Testis (tissue), 3 donors: ENCODE data around the gene COBL. TPM values are rescaled to one million over a fixed set of nuclear protein-coding genes. Genes with fewer than 3 reads are reported as not detected.

Experiments
- DNase-seq: peaks from one replicate; pipeline ENCODE4 v3.0.0-alpha.2; 2019
- H3K27ac ChIP-seq, 2 donors: fragments of 200-600 bp; sonication (generic); one replicate each; pipeline ENCODE4 v1.5.1; 2019
- H3K27me3 ChIP-seq: fragments of 200-600 bp; sonication (generic); one replicate; pipeline ENCODE4 v1.5.1; 2019
- H3K36me3 ChIP-seq: fragments of 200-600 bp; sonication (generic); one replicate; pipeline ENCODE4 v1.5.1; 2017; ENCODE audit warnings: low read depth; ENCODE audit errors: missing control alignments
- H3K4me1 ChIP-seq: fragments of 200-600 bp; sonication (generic); one replicate; pipeline ENCODE4 v1.5.1; 2019
- H3K4me3 ChIP-seq, 2 donors: fragments of 200-600 bp; sonication (generic); one replicate each; pipeline ENCODE4 v1.5.1; 2017 to 2019
- H3K9me3 ChIP-seq: fragments of 200-600 bp; sonication (generic); one replicate; pipeline ENCODE4 v1.5.1; 2017
- CTCF ChIP-seq, 3 experiments: fragments of 450-650 bp in 2 of 3; fragments of 200-600 bp in 1 of 3; sonication (generic) in 1 of 3; IDR thresholded peaks; one replicate each; pipeline ENCODE4 v1.5.1; 2016 to 2019; ENCODE audit warnings: antibody characterized with exemption in 3 of 3, mild to moderate bottlenecking in 2 of 3, moderate library complexity in 1 of 3
- POLR2A ChIP-seq: fragments of 450-650 bp; IDR thresholded peaks from one replicate; pipeline ENCODE4 v1.6.1; 2017; ENCODE audit warnings: antibody characterized with exemption, mild to moderate bottlenecking, moderate library complexity
- WGBS, 2 donors: methylation state at CpG; one replicate each; pipeline ENCODE4 v1.1.5; 2018; 5-methylcytosine and 5-hydroxymethylcytosine counted together
- intact Hi-C: fragments of 100-400 bp; cut with DNase I; formaldehyde crosslinking; loops from one replicate; pipeline ENCODE4 v1.15.1; 2023; ENCODE audit warnings: low total_unique reads
- polyA plus RNA-seq: library from polyadenylated mRNA; stranded (reverse); fragments of 350-450 nt; fragmentation: Illumina TruSeq; extraction: RNeasy Lipid Tissue Mini Kit (QIAGEN cat#74804); gene quantifications from one replicate; pipeline ENCODE4 v1.2.3, GENCODE V29; 2014; ENCODE audit warnings: low read depth, low replicate concordance; ENCODE audit not compliant: insufficient read depth
- total RNA-seq, 2 donors: library from RNA; depleted of rRNA; stranded (reverse); fragments of >200 nt; gene quantifications; one replicate each; pipeline ENCODE4 v1.2.3, GENCODE V29; 2016

COBL gene
- total and polyA plus RNA-seq, 3 donors from 2014 or later = 9.2 to 14.8 (median 12.3) TPM

- H3K27ac ChIP-seq = no peak overlapping the region
Measured at GRCh38 chr7:51031791-51032515, 284.7 kb downstream of the COBL start.

GRCh38 chr7:51031216-51031615 is 285.4 kb downstream of the COBL start:
- no peak for DNase-seq
- no peaks in the 10 kb centered on the region for H3K36me3 ChIP-seq
- H3K27ac ChIP-seq = no peak overlapping the region
- no peaks in the 10 kb centered on the region for H3K4me1 ChIP-seq
- intact Hi-C loops = no loop called here
- no peaks in the 10 kb centered on the region for H3K27me3 ChIP-seq
- no peak overlapping the region for H3K4me3 ChIP-seq
- WGBS, 2 donors = 54 to 67% methylated on average over 10 of the region's 10 CpGs
- no peaks in the 10 kb centered on the region for H3K9me3 ChIP-seq
- no peak for TF ChIP-seq POLR2A
- TF ChIP-seq CTCF (IDR thresholded peaks at IDR 0.05) = no peak

More at GRCh38 chr7:51031791-51032515, 284.7 kb downstream of the COBL start:
- TF ChIP-seq CTCF (IDR thresholded peaks at IDR 0.05) (no peak), POLR2A (no peak)
- intact Hi-C loops = no loop called here
- H3K4me1 ChIP-seq = no peaks in the 10 kb centered on the region
- H3K4me3 ChIP-seq = no peak overlapping the region
- H3K9me3 ChIP-seq = no peaks in the 10 kb centered on the region
- H3K27me3 ChIP-seq = no peaks in the 10 kb centered on the region
- no peak for DNase-seq
- H3K36me3 ChIP-seq = no peaks in the 10 kb centered on the region
- 84 to 91% methylated on average over 8 of the region's 8 CpGs for WGBS, 2 donors

GRCh38 chr7:51029701-51030191 is 286.9 kb downstream of the COBL start:
- no peak overlapping the region for H3K27ac ChIP-seq
- intact Hi-C loops = no loop called here
- H3K4me1 ChIP-seq = no peaks in the 10 kb centered on the region
- 65 to 79% methylated on average over 4 of the region's 4 CpGs for WGBS, 2 donors
- no peak for TF ChIP-seq CTCF (IDR thresholded peaks at IDR 0.05)
- TF ChIP-seq POLR2A = no peak
- H3K36me3 ChIP-seq = no peaks in the 10 kb centered on the region
- H3K4me3 ChIP-seq = no peak overlapping the region
- no peaks in the 10 kb centered on the region for H3K27me3 ChIP-seq
- DNase-seq = no peak
- no peaks in the 10 kb centered on the region for H3K9me3 ChIP-seq

GRCh38 chr7:51029131-51029530 is 287.5 kb downstream of the COBL start:
- no peaks in the 10 kb centered on the region for H3K9me3 ChIP-seq
- no peaks in the 10 kb centered on the region for H3K36me3 ChIP-seq
- intact Hi-C loops = no loop called here
- no peaks in the 10 kb centered on the region for H3K27me3 ChIP-seq
- H3K27ac ChIP-seq = no peak overlapping the region
- WGBS, 2 donors = 83 to 86% methylated on average over 13 of the region's 13 CpGs
- no peak for TF ChIP-seq CTCF (IDR thresholded peaks at IDR 0.05)
- TF ChIP-seq POLR2A = no peak
- no peaks in the 10 kb centered on the region for H3K4me1 ChIP-seq
- no peak for DNase-seq
- H3K4me3 ChIP-seq = no peak overlapping the region
